ENCODE results near the gene TULP1.
A peak's percentile ranks its signal among the peaks of the same experiment; 100 is the strongest.
"Not testable (repeated sequence)": the region's sequence is repeated elsewhere in the genome, so short reads cannot be mapped to it uniquely, and the experiment has no call there.

The TULP1 gene

GRCh38 chr6:35512740-35513139 lies at the start of gene TULP1:
Gene TULP1, minus strand, starts transcription at chr6:35512896. Its CDS starts 38 bp downstream, at chr6:35512858.
- DNase-seq: no peak

DNA sequence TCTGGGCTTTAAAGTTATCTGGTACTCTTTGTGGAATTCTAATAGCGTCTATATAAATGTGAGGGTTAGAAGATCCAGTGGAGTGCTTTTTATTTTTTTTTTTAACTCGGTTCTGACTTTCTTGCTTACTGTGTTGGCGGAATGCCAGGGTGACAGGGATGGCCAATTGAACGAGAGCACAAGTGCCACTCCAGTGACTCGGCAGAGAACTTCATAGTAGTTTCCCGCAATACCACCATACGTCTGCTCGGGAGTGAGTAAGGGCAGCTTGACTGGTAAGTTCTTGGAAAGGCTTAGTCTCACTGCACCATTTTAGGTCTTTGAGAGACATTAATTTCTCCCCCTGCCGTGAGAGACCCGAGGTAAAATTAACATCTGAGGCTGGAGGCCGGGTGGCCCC lies 49.4 kb upstream of the TULP1 start:
- no peak for DNase-seq

- no peak for DNase-seq
Observed at GRCh38 chr6:35561113-35561512, 48.4 kb upstream of the TULP1 start.

- DNase-seq: no peak
Observed at GRCh38 chr6:35558571-35558970, 45.9 kb upstream of the TULP1 start.

DNA sequence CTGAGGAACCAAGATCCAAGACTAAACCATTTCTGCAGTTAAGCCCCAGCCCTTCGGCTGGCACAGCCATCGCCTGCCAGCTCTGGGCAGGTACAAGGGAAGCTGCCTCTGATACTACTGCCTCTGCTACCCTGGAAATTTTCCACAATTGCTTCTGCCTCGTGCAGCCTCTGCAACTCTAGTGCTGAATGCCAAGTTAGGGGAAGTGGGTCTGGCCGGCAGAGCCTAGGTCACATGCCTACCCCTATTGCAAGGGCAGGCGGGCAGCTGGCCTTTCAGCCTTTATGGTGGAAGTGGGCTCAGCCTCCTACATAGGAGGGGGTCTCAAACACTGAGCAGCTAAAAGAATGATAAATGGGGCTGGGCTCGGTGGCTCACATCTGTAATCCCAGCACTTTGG lies 44.5 kb upstream of the TULP1 start:
- DNase-seq: no peak

GRCh38 chr6:35554811-35555210 lies 42.1 kb upstream of the TULP1 start:
- DNase-seq: no peak

- DNase-seq: no peak
Observed at GRCh38 chr6:35553315-35553714, 40.6 kb upstream of the TULP1 start.

DNA sequence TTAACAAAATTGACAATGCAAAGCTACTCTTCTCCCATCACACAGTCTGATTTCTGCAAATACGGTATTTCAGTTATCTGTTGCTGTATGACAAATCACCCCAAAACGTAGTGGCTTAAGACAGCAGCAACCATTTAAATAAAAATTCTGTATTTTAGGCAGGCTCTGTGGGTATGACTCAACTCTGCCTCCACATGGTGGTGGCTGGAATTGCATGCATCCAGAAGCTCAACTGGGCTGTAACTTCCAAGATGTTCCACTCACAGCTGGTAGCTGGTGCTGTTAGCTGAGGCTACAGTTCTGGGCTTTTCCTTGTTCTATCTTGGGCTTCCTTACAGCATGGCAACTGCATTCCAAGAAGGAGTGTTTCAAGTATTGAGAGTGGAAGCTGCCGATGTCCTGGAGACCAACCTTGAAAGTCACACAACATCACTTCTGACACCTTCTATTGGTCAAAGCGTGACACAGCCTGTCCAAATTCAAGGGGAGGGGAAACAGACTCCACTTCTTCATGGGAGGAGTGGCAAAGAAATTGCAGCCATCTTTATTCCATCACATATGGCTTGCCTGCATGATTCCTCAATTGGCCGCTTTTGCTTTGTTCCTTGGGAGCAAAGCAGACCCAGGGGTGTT lies 39.7 kb upstream of the TULP1 start:
- no peak for DNase-seq

DNA sequence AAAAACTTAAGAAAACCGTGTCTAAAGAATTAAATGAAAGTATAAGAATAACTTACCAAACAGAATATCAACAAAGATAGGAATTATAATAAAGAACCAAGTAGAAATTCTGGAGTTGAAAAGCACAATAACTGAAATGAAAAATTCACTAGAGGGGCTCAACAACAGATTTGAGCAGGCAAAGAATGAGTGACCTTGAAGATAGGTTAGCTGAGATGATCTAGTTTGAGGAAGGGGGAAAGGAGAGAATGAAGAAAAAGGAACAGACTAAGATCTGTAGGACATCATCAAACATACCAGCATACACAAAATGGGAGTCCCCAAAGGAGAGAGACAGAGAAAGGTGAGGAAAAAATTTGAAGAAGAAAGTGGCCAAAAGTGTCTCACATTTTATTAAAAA lies 37.7 kb upstream of the TULP1 start:
- no peak for DNase-seq

DNA sequence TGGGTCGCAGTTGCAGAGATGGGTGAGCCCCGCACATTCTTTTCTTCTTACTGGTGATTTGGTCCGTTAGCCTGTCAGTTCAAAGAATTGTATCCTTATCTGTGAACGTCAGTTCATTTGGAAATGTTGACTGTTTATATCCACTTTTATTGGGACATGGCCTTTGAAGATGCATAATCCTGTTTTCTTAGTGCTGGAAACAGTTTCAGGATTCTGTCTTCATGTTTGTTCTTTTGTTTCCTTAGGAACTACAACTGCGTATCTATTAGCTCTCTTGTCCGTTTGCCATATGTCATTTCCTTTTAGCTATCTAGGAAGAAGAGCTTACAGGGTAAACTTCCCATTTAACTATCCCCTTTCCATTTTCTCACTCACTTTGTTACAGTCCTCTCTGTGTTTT lies 35.0 kb upstream of the TULP1 start:
- DNase-seq: no peak

DNA sequence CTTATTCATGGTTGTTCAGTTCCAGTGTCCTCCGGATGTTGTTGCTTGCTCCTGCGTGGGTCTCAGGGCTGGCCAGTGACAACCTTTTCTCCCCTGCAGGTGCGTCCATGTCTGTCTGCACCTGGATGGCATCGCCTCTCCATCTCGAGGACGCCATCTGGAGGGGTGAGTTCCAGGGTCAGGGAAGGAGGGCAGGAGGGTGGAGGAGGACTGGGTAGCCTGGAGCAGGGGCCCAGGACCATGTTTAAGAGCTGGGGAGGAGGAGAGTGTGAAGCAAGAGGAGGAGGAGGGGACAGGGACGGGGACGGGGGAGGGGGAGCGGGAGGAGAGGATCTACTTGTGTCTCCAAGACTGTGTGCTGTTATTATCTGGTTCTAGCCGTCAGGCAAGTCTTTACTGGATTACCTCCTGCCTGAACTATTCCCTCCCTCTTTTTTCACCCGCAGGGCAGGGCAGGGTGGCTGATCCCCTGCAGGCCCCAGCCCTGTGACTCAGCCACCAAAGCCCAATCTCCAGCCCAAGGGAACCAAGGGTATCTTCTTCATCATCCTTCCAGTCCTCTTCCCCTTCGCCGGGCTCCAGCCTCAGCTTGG lies 32.2 kb upstream of the TULP1 start:
- DNase-seq: no peak

GRCh38 chr6:35543459-35544193 lies 30.9 kb upstream of the TULP1 start:
- no peak for DNase-seq

GRCh38 chr6:35541836-35542235 lies 29.1 kb upstream of the TULP1 start:
- DNase-seq: no peak

DNA sequence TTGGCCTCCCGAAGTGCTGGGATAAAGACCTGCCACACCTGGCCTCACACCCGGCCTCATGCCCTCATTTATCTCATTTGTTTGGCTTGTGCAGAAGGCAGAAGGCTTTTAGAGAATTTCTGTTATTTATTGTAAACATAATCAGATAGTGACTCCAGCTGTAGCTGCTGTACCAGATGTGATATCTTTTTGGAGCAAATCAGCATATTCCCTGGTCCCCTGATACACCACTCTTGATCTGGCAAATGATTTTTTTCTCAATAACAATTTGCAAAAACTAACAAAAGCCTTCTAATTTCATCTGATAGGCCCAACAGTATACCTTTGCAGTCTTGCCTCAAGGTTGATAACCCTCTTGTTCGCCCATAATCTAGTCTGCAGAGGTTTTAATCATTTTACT lies 26.5 kb upstream of the TULP1 start:
- DNase-seq: no peak

GRCh38 chr6:35535847-35536246 lies 23.2 kb upstream of the TULP1 start:
- not testable (repeated sequence) for DNase-seq

GRCh38 chr6:35534407-35535170 lies 21.9 kb upstream of the TULP1 start:
- peak; percentile 92 for DNase-seq

DNA sequence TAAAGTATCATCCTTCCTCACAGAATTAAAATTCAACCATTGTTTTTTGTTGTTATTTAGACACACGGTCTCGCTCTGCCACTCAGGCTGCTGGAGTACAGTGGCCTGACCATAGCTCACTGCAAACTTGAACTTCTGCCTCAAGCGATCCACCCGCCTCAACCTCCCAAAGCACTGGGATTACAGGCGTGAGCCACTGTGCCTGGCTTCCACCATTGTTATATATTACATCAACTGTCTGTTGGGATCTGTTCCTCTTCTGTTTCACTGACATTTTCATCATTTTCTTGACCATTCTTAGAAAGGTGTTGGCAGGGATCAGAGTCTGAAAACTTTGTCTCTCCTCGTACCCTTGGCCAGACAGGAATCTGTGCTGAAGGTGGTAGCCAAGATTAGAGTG lies 21.3 kb upstream of the TULP1 start:
- DNase-seq: no peak

GRCh38 chr6:35532126-35532525 lies 19.4 kb upstream of the TULP1 start:
- no peak for DNase-seq

GRCh38 chr6:35524380-35525020 lies 11.8 kb upstream of the TULP1 start:
- no peak for DNase-seq

DNA sequence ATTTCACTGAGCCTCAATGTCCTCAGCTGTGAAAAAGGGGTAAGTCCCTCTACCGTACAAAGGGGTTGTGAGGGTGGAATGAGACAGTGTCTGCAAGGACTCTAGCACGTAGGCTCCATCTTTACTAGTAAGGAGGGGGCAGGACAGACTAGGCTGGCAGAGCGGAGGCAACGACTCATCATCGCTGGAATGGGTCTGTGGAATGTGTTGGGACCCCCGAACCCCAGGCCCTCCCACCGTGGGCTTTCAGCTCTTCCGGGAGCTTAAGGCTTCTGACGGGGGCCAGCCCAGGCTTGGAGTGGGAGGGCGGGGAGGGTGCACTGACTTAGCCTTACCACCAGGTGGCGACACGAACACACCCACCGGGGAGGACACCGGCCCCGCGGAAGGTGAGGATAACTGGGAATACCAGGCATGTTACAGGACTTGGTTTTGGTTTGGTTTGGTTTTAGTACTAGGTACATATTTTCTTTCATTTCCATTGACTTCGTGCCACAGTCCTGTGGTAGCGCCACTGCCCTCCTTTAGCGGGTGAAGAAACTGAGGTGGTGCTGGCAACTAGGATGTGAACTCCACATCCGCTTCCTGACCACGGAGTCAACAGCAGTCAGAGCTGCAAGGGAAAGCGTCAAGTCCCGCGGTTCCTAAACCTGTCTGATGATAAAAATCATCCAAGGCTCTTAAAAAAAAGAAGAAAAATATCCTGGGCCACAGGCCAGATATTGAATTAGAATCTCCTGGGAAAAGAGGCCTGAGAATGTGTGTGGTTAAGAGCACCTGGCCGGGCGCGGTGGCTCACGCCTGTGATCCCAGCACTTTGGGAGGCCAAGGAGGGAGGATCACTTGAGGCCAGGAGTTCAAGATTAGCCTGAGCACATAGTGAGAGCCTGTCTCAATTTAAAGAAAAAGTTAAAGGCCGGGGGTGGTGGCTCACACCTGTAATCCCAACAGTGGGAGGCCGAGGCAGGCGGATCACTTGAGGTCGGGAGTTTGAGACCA lies 10.3 kb upstream of the TULP1 start:
- DNase-seq: peak; percentile 69

DNA sequence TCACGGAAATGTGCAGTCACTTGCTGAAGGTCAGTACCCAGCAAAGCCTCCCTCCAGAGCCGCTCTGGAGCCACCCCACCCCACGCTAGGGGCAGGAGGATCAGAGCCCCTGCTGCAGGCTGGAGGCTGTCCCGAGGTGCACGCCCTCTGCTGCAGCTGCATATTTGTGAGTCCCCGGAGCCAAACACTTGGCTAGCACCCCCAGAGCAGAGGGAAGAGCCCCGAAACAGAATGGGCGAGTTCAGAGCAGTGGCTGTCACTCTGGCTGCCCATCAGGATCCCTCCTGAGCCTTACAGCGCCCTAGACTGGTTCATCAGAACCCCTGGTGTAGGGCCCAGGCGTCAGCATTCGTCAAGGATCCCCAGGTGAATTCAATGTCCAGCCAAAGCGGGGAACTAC lies 9.5 kb upstream of the TULP1 start:
- no peak for DNase-seq

GRCh38 chr6:35521235-35521634 lies 8.5 kb upstream of the TULP1 start:
- DNase-seq: no peak

Data from NCI-H2171 (cell line).